Heart left ventricle (tissue), 13 donors: ENCODE data around the gene TMEM79.

Source experiments
- POLR2A ChIP-seq, 2 donors: fragments of 450-650 bp; IDR thresholded peaks; one replicate each; pipeline ENCODE4 v1.6.1; 2017; ENCODE audit warnings: antibody characterized with exemption in 2 of 2, mild to moderate bottlenecking in 2 of 2, moderate library complexity in 2 of 2
- TF ChIP-seq, protein P1 (sequence below), 12 donors: fragments of 200-600 bp; sonication (generic) in 4 of 12; IDR thresholded peaks; one replicate each; pipeline versions ENCODE4 v1.5.0 to v1.8.0; 2018 to 2022; ENCODE audit warnings: antibody characterized with exemption in 12 of 12, mild to moderate bottlenecking in 5 of 12
- donor health status: ischemic (EF 13 %, LVEDD 7.1; RV severe dilation, severe dysfunction).
- donor health status: DM: no; HTN: yes; CAD: no.
- donor health status: DM: no; HTN: no; CAD: no.
- donor health status: ischemic (EF 25% LVEDD 6.9; RV normal size, moderate dysfunction).
- donor health status: ischemic (EF 25% LVEDD 5.7; RV mildly dilated, moderate dysfunction).
- donor health status: ischemic (EF 35%, LVEDD 5.7; RV mildly dilated, moderate dysfunction).
- donor health status: nonischemic (EF 11% LVEDD 7.7; RV severe dilation, severe dysfunction).
- donor health status: DM: yes; HTN: yes; CAD: no.
- donor health status: PGD.
- donor health status: ischemic (EF 29% LVEDD 5.4; RV normal size, mild dysfunction).
- donor health status: nonischemic (EF 23%, LVEDD 6.1; RV moderate dilation, normal function).

DNA sequence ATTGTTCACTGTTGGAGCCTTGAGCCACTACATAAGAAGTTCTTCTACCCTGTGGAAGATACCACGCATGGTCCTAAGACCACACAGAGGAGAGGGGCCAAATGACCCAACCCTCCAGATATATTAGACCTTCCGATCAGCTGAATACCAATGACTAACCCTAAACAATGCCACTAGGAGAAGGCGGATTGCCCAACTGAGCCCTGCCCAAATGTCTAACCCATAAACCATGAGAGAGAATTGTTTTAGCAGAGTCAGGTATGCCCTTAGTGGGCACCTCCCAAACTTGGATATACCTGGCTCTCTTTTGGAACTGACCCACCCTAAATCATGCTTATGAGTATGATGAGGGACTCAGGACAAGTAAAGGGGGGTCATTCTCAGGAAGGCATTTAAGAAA lies 13.8 kb upstream of the TMEM79 start:
- TF ChIP-seq, protein P1, sequence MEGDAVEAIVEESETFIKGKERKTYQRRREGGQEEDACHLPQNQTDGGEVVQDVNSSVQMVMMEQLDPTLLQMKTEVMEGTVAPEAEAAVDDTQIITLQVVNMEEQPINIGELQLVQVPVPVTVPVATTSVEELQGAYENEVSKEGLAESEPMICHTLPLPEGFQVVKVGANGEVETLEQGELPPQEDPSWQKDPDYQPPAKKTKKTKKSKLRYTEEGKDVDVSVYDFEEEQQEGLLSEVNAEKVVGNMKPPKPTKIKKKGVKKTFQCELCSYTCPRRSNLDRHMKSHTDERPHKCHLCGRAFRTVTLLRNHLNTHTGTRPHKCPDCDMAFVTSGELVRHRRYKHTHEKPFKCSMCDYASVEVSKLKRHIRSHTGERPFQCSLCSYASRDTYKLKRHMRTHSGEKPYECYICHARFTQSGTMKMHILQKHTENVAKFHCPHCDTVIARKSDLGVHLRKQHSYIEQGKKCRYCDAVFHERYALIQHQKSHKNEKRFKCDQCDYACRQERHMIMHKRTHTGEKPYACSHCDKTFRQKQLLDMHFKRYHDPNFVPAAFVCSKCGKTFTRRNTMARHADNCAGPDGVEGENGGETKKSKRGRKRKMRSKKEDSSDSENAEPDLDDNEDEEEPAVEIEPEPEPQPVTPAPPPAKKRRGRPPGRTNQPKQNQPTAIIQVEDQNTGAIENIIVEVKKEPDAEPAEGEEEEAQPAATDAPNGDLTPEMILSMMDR (IDR thresholded peaks at IDR 0.05) = no peak
- TF ChIP-seq POLR2A (IDR thresholded peaks at IDR 0.05) = no peak
